Endometrial microvascular endothelial cells (primary cell): ENCODE measurements around the gene TIMM17B. TPM values are rescaled to one million over a fixed set of nuclear protein-coding genes. Genes with fewer than 3 reads are reported as not detected.

ENCODE experiments used
- in situ Hi-C: cut with HindIII; loops from 2 replicates; pipeline ENCODE4 v1.10.0; 2017; ENCODE audit warnings: low sequenced_read_pairs, low pct_unique_long_range_greater_than_20kb; ENCODE audit errors: inconsistent ontology term
- total RNA-seq: library from RNA; depleted of rRNA; stranded (reverse); fragments of >200 nt; gene quantifications from one replicate; pipeline ENCODE4 v1.2.3, GENCODE V29; 2015; ENCODE audit errors: inconsistent ontology term

The TIMM17B gene
- 58.7 TPM for total RNA-seq

- in situ Hi-C loops, result no loop called here
These were observed at the start of gene TIMM17B, which contains the start of gene PQBP1 for GRCh38 chrX:48897625-48898306. Gene TIMM17B, minus strand, starts transcription at chrX:48897768. Its CDS starts 19 bp downstream, at chrX:48897749. Gene PQBP1, plus strand, starts transcription at chrX:48897930. Its CDS starts 580 bp downstream, at chrX:48898510.

GRCh38 chrX:48945517-48946348 is 48.2 kb upstream of the TIMM17B start:
- in situ Hi-C loops, result no loop called here

- in situ Hi-C loops, result no loop called here
These were observed 45.3 kb upstream of the TIMM17B start for GRCh38 chrX:48942895-48943294.

GRCh38 chrX:48940404-48940955 is 42.9 kb upstream of the TIMM17B start:
- in situ Hi-C loops, result no loop called here

- in situ Hi-C loops, result no loop called here
These were observed 42.1 kb upstream of the TIMM17B start for GRCh38 chrX:48939524-48940228.

- in situ Hi-C loops, result no loop called here
These were observed 41.3 kb upstream of the TIMM17B start for GRCh38 chrX:48938721-48939425.

- in situ Hi-C loops, result no loop called here
These were observed 39.7 kb upstream of the TIMM17B start for GRCh38 chrX:48937054-48937907.

- in situ Hi-C loops, result no loop called here
These were observed 39.0 kb upstream of the TIMM17B start for GRCh38 chrX:48936429-48937053.

- in situ Hi-C loops, result no loop called here
These were observed 37.7 kb upstream of the TIMM17B start for GRCh38 chrX:48935301-48935670.

- in situ Hi-C loops, result no loop called here
These were observed 37.2 kb upstream of the TIMM17B start for GRCh38 chrX:48934581-48935300.

- in situ Hi-C loops, result no loop called here
These were observed 36.2 kb upstream of the TIMM17B start for GRCh38 chrX:48933757-48934156.

GRCh38 chrX:48927736-48928382 is 30.3 kb upstream of the TIMM17B start:
- in situ Hi-C loops, result no loop called here

- in situ Hi-C loops, result no loop called here
These were observed 29.6 kb upstream of the TIMM17B start for GRCh38 chrX:48927123-48927522.

- in situ Hi-C loops, result no loop called here
These were observed 26.7 kb upstream of the TIMM17B start for GRCh38 chrX:48924270-48924669.

- in situ Hi-C loops, result no loop called here
These were observed 26.2 kb upstream of the TIMM17B start for GRCh38 chrX:48923771-48924170.

GRCh38 chrX:48920718-48921104 is 23.1 kb upstream of the TIMM17B start:
- in situ Hi-C loops, result no loop called here
